ENCODE data around the gene CLDN4.

DNA sequence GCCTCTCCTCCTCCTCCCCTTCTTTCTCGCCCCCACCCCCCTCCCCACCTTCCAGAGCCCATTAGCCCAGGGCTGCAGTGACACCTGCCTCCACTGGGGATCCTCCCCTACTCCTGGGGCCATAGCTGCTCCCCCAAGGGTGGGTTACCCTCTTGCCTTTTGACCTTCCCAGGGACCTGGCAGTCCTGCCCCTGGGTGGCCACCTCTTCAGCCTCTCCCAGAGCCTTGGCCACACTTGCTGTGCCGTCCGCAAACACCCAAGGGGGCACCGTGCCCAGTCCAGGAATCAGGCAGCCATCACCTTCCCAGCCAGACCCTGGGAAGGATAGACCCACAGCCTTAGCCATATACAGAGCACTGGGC, 19.8 kb upstream of the CLDN4 start:
- TF ChIP-seq POLR2A (IDR thresholded peaks at IDR 0.05) (no peak), POLR2AphosphoS5 (IDR thresholded peaks at IDR 0.05) (no peak), EP300 (IDR thresholded peaks at IDR 0.05) (no peak)

Data from stomach (tissue), 4 donors.